ENCODE data around the gene GSDME. TPM values are rescaled to one million over a fixed set of nuclear protein-coding genes. Genes with fewer than 3 reads are reported as not detected.

GSDME gene
- total and polyA plus RNA-seq, 10 of the 15 experiments (the other 5 are each of a cell fraction or from before 2014, with no cell fraction given) = 23.7 to 245 (median 128) TPM

GRCh38 chr7:24788075-24788474 lies 30.8 kb upstream of the GSDME start:
- Histone ChIP-seq H4K20me1 (ENCODE audit: control insufficient read depth, insufficient read depth) (no peaks in the 10 kb centered on the region), H2AFZ (ENCODE audit: control insufficient read depth, low read depth, low read length) (no peak overlapping the region), H3K27me3 (replicated peaks in 1 of 2; ENCODE audit: control insufficient read depth in 2 of 2, insufficient read depth in 2 of 2, low read length in 1 of 2) (no peaks in the 10 kb centered on the region), H3K9ac (ENCODE audit: control insufficient read depth, insufficient read depth, low read length) (no peak overlapping the region), H3K36me3 (ENCODE audit: control insufficient read depth in 2 of 2, insufficient read depth in 2 of 2, low read length in 1 of 2) (no peaks in the 10 kb centered on the region), H3K9me3 (replicated peaks; ENCODE audit: control insufficient read depth, insufficient read depth, low read length) (peaks cover 2% of the 10 kb centered on the region), H3K4me2 (ENCODE audit: control insufficient read depth, insufficient read depth) (no peak overlapping the region), H3K79me2 (ENCODE audit: control insufficient read depth, insufficient read depth, low read length) (no peaks in the 10 kb centered on the region), H3K4me1 (ENCODE audit: control insufficient read depth, insufficient read depth, low read length) (no peaks in the 10 kb centered on the region), H3K4me3 (no peak overlapping the region), H3K27ac (ENCODE audit: control insufficient read depth, insufficient read depth) (no peak overlapping the region)
- POLR2A ChIA-PET = no interaction called here
- intact Hi-C loops (cut with micrococcal nuclease; ENCODE audit: unreplicated experiment) = no loop called here
- SMC1A ChIA-PET (ENCODE audit: uncharacterized antibody, unreplicated experiment) = no interaction called here
- FAIRE-seq (no peak), DNase-seq (ENCODE audit: low read depth, low spot score) (no peak), ATAC-seq (no peak)
- in situ Hi-C loops (cut with MboI) = no loop called here
- RAD21 ChIA-PET (ENCODE audit: unreplicated experiment) = no interaction called here
- no TSS peak for BruUV-seq (replicated peaks)
- 97% methylated on average over 9 of the region's 9 CpGs for WGBS (ENCODE audit: insufficient coverage, insufficient replicate concordance, low lambda C conversion rate, missing lambda C conversion rate)
- TF ChIP-seq CTCF (IDR thresholded peaks at IDR 0.05 in 2 of 3, conservative IDR thresholded peaks at IDR 0.05 in 1 of 3; ENCODE audit: control insufficient read depth in 2 of 3, extremely low read depth in 1 of 3, insufficient read depth in 1 of 3, low read depth in 3 of 3, low read length in 3 of 3) (peak in 2 of 3 experiments; percentile 36 to 42; a peak in 3 of 6 replicates), USF1 (IDR thresholded peaks at IDR 0.05; ENCODE audit: borderline replicate concordance, extremely low read length, insufficient read depth, low read depth, low read length) (no peak), SUZ12 (IDR thresholded peaks at IDR 0.05; ENCODE audit: unreplicated experiment) (no peak)
- TF ChIP-seq, protein P1, sequence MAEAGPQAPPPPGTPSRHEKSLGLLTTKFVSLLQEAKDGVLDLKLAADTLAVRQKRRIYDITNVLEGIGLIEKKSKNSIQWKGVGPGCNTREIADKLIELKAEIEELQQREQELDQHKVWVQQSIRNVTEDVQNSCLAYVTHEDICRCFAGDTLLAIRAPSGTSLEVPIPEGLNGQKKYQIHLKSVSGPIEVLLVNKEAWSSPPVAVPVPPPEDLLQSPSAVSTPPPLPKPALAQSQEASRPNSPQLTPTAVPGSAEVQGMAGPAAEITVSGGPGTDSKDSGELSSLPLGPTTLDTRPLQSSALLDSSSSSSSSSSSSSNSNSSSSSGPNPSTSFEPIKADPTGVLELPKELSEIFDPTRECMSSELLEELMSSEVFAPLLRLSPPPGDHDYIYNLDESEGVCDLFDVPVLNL (IDR thresholded peaks at IDR 0.05; ENCODE audit: low read depth, low read length) = no peak
- CTCF ChIA-PET = interaction anchor here (1.0 to 1.1 kb wide), 3 partner anchors 12 to 24 kb away, joined by 3 to 4 read pairs (median 3); no protein-coding TSS in a partner anchor
